ENCODE data around the gene AKAP7. TPM values are rescaled to one million over a fixed set of nuclear protein-coding genes. Genes with fewer than 3 reads are reported as not detected.
A peak's percentile ranks its signal among the peaks of the same experiment; 100 is the strongest.

Gene AKAP7
- total RNA-seq, 1 donor: 21.0 TPM

GRCh38 chr6:131160254-131160758 lies 25.0 kb downstream of the AKAP7 start:
- Histone ChIP-seq H3K27me3 (ENCODE audit: insufficient read depth, low read length) (no peaks in the 10 kb centered on the region), H3K9me3 (ENCODE audit: low read depth, low read length) (no peaks in the 10 kb centered on the region), H3K4me3 (ENCODE audit: low read length) (no peak overlapping the region), H3K4me1 (ENCODE audit: insufficient read depth, low read length) (no peaks in the 10 kb centered on the region)

GRCh38 chr6:131161987-131162386 lies 26.7 kb downstream of the AKAP7 start:
- Histone ChIP-seq H3K4me3 (ENCODE audit: low read length) (no peak overlapping the region), H3K4me1 (ENCODE audit: insufficient read depth, low read length) (no peaks in the 10 kb centered on the region), H3K27me3 (ENCODE audit: insufficient read depth, low read length) (no peaks in the 10 kb centered on the region)

DNA sequence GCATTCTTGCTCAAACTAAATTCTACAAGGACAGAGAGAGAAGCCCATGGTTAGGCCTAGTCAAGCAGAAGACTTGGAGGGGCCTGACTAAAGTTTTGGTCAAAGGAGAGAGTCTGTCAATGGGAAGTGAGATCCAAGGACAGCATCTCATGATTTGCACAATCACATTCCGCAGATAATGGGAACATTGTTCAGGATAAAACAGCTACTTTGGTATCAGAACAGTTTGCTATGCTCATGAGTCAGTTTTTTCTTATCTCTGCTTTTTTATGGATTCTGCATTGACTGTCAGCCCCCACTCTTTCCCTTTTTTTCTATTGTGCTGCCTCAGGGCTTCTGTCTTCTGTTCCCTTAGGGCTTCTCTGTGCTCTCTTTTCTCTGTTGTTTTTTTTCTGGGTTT lies 28.6 kb downstream of the AKAP7 start:
- H3K4me3 ChIP-seq (ENCODE audit: low read length): no peak overlapping the region
- no peaks in the 10 kb centered on the region for H3K27me3 ChIP-seq (ENCODE audit: insufficient read depth, low read length)
- H3K4me1 ChIP-seq (ENCODE audit: insufficient read depth, low read length): no peaks in the 10 kb centered on the region
- H3K9me3 ChIP-seq (ENCODE audit: low read depth, low read length): no peaks in the 10 kb centered on the region

More at GRCh38 chr6:131161987-131162386, 26.7 kb downstream of the AKAP7 start:
- H3K9me3 ChIP-seq (ENCODE audit: low read depth, low read length): no peaks in the 10 kb centered on the region

- no peaks in the 10 kb centered on the region for H3K9me3 ChIP-seq (ENCODE audit: low read depth, low read length)
- H3K4me1 ChIP-seq (ENCODE audit: insufficient read depth, low read length): no peaks in the 10 kb centered on the region
- no peak overlapping the region for H3K4me3 ChIP-seq (ENCODE audit: low read length)
- H3K27me3 ChIP-seq (ENCODE audit: insufficient read depth, low read length): no peaks in the 10 kb centered on the region
Measured at GRCh38 chr6:131164506-131164905, 29.2 kb downstream of the AKAP7 start.

GRCh38 chr6:131167773-131168172 lies 32.5 kb downstream of the AKAP7 start:
- Histone ChIP-seq H3K9me3 (ENCODE audit: low read depth, low read length) (no peaks in the 10 kb centered on the region), H3K27me3 (ENCODE audit: insufficient read depth, low read length) (no peaks in the 10 kb centered on the region), H3K4me3 (ENCODE audit: low read length) (no peak overlapping the region), H3K4me1 (ENCODE audit: insufficient read depth, low read length) (no peaks in the 10 kb centered on the region)

GRCh38 chr6:131169613-131170012 lies 34.3 kb downstream of the AKAP7 start:
- Histone ChIP-seq H3K4me3 (ENCODE audit: low read length) (no peak overlapping the region), H3K4me1 (ENCODE audit: insufficient read depth, low read length) (no peaks in the 10 kb centered on the region), H3K27me3 (ENCODE audit: insufficient read depth, low read length) (no peaks in the 10 kb centered on the region), H3K9me3 (ENCODE audit: low read depth, low read length) (no peaks in the 10 kb centered on the region)

GRCh38 chr6:131172222-131172621 lies 37.0 kb downstream of the AKAP7 start:
- H3K27me3 ChIP-seq (ENCODE audit: insufficient read depth, low read length): no peaks in the 10 kb centered on the region
- no peaks in the 10 kb centered on the region for H3K4me1 ChIP-seq (ENCODE audit: insufficient read depth, low read length)
- no peaks in the 10 kb centered on the region for H3K9me3 ChIP-seq (ENCODE audit: low read depth, low read length)
- H3K4me3 ChIP-seq (ENCODE audit: low read length): no peak overlapping the region

DNA sequence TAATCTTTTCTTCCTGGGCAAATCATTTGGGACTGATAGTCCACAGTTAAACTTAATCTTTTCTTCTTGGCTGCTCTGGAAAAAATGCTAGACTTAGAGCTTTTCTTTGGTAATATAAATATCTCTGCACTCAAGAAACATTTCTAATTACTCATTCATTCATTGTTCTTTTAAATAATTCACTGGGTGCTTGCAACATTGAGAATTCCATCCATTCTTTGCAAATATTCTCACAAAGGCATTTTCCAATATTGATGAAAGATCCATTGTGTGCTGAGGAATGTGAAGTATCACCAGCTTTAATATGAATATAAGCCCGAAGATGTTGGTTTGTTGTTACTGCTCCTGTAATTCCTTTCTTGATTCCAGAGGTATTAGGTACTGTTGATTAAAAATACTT lies 38.4 kb downstream of the AKAP7 start:
- H3K9me3 ChIP-seq (ENCODE audit: low read depth, low read length): no peaks in the 10 kb centered on the region

GRCh38 chr6:131175564-131175963 lies 40.3 kb downstream of the AKAP7 start:
- no peaks in the 10 kb centered on the region for H3K9me3 ChIP-seq (ENCODE audit: low read depth, low read length)
- no peaks in the 10 kb centered on the region for H3K4me1 ChIP-seq (ENCODE audit: insufficient read depth, low read length)
- no peak overlapping the region for H3K4me3 ChIP-seq (ENCODE audit: low read length)
- no peaks in the 10 kb centered on the region for H3K27me3 ChIP-seq (ENCODE audit: insufficient read depth, low read length)

More for the DNA sequence above, 38.4 kb downstream of the AKAP7 start:
- Histone ChIP-seq H3K27me3 (ENCODE audit: insufficient read depth, low read length) (no peaks in the 10 kb centered on the region), H3K4me1 (ENCODE audit: insufficient read depth, low read length) (no peaks in the 10 kb centered on the region), H3K4me3 (ENCODE audit: low read length) (no peak overlapping the region)

DNA sequence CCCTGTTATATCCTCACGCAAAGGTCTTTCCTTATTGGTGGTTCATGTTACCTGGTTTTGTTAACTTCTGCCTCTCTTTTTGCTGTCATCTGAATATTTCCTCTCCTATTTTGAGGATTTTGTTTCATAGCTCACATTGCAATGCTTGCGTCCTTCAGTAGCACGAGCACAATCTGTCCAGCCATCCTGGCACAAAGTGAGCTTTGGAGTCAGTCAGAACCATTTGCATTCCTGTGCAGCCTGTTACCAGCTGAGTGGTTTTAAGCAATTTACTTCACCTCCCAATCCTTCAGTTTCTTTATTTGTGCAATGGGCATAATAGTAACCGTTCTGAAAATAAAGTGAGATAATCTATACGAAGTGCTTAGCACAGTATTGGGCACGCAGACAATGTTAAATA lies 42.7 kb downstream of the AKAP7 start:
- Histone ChIP-seq H3K4me3 (ENCODE audit: low read length) (no peak overlapping the region), H3K9me3 (ENCODE audit: low read depth, low read length) (no peaks in the 10 kb centered on the region), H3K27me3 (ENCODE audit: insufficient read depth, low read length) (no peaks in the 10 kb centered on the region), H3K4me1 (ENCODE audit: insufficient read depth, low read length) (peaks cover under 1% of the 10 kb centered on the region)

DNA sequence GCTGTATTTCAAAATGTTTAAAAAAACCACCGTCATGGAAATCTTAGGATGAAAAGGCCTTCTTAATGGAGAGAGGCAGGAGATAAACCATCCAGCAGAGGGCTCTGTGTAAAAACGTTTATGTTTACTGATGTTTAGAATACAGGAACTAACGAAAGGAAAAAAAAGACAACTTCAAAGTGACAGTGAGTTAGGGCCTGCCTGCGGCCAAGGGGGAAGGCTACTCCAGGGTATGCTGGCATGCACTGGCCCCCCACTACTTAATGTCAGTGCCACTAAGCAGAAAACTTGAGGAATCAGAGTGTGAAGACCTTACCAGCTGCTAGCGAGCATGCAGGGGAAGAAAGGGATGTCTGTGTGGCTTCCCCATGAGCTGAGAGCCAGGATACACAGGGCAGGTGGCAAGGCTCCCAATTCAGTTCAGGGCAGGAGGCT lies 47.7 kb downstream of the AKAP7 start:
- H3K4me3 ChIP-seq (ENCODE audit: low read length): no peak overlapping the region
- no peaks in the 10 kb centered on the region for H3K9me3 ChIP-seq (ENCODE audit: low read depth, low read length)
- H3K4me1 ChIP-seq (ENCODE audit: insufficient read depth, low read length): peaks cover 6% of the 10 kb centered on the region
- no peaks in the 10 kb centered on the region for H3K27me3 ChIP-seq (ENCODE audit: insufficient read depth, low read length)

DNA sequence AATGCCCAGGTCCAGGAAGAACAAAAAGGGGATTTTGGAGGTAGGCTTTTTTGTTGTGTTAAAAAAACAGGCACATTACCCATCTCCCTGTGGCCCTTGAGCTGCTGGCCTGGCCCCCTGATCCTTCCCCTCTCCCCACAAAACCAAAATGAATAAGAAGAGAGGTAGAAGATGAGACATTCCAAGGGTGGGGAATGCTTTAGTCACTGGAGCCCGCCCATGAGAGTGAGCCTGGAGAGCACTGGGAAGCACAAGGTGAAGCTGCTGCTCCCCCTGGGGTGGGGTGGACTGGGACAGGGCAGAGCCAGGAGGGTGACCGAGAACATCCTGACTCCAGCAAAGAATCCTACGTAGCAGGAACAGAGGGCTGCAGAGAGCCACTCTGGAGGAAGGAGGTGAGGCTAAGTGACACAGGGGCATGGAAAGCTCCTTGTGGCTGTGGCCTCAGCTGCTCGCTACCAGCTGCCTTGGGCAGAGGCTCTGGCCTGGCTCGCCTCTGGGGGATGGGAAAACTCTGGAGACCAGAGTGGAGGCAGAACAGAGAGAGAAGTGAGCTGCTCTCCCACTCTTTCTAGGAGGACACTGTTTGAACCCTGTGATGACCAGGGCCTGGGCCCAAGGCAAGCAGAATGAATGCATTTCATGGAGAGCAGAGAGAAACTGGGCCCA lies 48.3 kb downstream of the AKAP7 start:
- Histone ChIP-seq H3K4me1 (ENCODE audit: insufficient read depth, low read length) (peaks cover 6% of the 10 kb centered on the region), H3K27me3 (ENCODE audit: insufficient read depth, low read length) (no peaks in the 10 kb centered on the region), H3K9me3 (ENCODE audit: low read depth, low read length) (no peaks in the 10 kb centered on the region), H3K4me3 (ENCODE audit: low read length) (no peak overlapping the region)

DNA sequence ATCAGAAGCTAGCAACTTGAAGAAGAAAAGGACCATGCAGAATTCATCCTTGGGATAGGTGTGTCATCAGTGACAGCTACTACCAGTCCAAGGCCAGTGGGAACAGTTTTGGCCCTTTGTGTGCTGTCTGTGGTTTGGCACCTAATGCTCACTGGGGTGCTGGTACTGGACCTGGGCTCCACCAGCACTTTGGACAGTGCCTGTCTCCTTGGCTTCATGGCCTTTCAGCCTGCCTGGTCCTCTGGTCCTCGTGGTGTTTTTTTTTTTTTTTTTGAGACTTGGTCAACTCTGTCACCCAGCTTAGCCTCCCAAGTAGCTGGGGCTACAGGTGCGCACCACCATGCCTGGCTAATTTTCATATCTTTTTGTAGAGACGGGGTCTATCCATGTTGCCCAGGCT lies 56.3 kb downstream of the AKAP7 start:
- Histone ChIP-seq H3K4me3 (ENCODE audit: low read length) (no peak overlapping the region), H3K4me1 (ENCODE audit: insufficient read depth, low read length) (no peaks in the 10 kb centered on the region), H3K9me3 (ENCODE audit: low read depth, low read length) (peaks cover 24% of the 10 kb centered on the region), H3K27me3 (ENCODE audit: insufficient read depth, low read length) (no peaks in the 10 kb centered on the region)

- Histone ChIP-seq H3K9me3 (ENCODE audit: low read depth, low read length) (peaks cover 18% of the 10 kb centered on the region), H3K4me3 (ENCODE audit: low read length) (no peak overlapping the region), H3K27me3 (ENCODE audit: insufficient read depth, low read length) (no peaks in the 10 kb centered on the region), H3K4me1 (ENCODE audit: insufficient read depth, low read length) (peaks cover 30% of the 10 kb centered on the region)
Measured at GRCh38 chr6:131197716-131198115, 62.4 kb downstream of the AKAP7 start.

DNA sequence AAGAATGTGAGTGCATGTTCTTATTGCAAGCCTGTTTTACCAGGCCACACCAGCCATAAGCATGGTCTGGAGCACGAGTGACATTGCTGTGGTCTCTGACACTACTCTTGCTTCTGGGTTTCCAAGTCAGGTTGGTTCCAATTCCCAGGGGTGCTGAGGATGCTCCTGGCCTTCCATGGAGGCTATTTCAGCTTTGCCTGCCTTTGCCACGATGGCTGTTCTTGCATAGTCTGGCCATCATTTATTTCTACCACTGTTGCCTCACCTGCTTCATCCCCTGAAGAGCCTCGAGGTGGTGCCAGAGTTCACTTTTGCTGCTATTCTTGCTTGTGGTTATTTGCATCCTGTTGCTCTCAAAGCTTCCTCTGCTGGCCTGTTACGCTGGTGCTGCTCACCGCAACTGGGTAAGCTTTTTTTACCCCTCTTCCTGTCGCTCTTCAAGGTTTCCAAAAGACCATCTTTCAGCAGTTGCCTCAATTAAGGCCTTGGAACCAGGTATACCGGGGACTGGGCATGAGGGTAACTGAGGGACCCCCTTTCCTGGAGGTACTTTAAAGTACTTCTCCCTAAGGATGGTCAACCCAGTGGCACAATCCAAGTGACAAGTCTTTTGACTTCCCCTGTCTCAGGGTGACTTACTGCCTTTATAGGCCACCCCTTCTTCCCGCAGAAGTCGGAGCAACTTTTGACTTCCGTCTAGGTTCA lies 64.5 kb downstream of the AKAP7 start:
- H3K4me1 ChIP-seq (ENCODE audit: insufficient read depth, low read length): peaks cover 30% of the 10 kb centered on the region
- peak overlapping the region; percentile 21 for H3K4me3 ChIP-seq (ENCODE audit: low read length)
- H3K27me3 ChIP-seq (ENCODE audit: insufficient read depth, low read length): no peaks in the 10 kb centered on the region
- H3K9me3 ChIP-seq (ENCODE audit: low read depth, low read length): peaks cover 2% of the 10 kb centered on the region
